ENCODE results near the gene EGFR.

EGFR gene

GRCh38 chr7:55031075-55031474 lies 12.3 kb downstream of the EGFR start:
- Histone ChIP-seq H3K9me3 (ENCODE audit: control insufficient read depth, insufficient read depth, low read length) (no peaks in the 10 kb centered on the region), H3K79me2 (ENCODE audit: control insufficient read depth, low read length) (no peaks in the 10 kb centered on the region), H3K4me2 (ENCODE audit: low read length) (no peak overlapping the region), H3K27ac (ENCODE audit: low read depth, low read length) (no peak overlapping the region), H3K36me3 (ENCODE audit: control insufficient read depth, low read length) (no peaks in the 10 kb centered on the region), H3K4me3 (ENCODE audit: low read length) (no peak overlapping the region), H3K27me3 (ENCODE audit: control insufficient read depth, low read length) (peaks cover 2% of the 10 kb centered on the region; the same call in 1 of the 2 replicates), H4K20me1 (ENCODE audit: control insufficient read depth, insufficient read depth, low read depth, low read length) (no peaks in the 10 kb centered on the region), H3K9me2 (replicated peaks; ENCODE audit: control insufficient read depth, low read length) (no peaks in the 10 kb centered on the region), H3F3A (ENCODE audit: control insufficient read depth, insufficient read depth) (no peaks in the 10 kb centered on the region), H3K4me1 (ENCODE audit: control insufficient read depth, low read length) (no peaks in the 10 kb centered on the region)
- TF ChIP-seq EZH2phosphoT487 (IDR thresholded peaks at IDR 0.05; ENCODE audit: borderline replicate concordance, low read length) (no peak), CTCF (IDR thresholded peaks at IDR 0.05; ENCODE audit: low read depth, low read length, poor library complexity, severe bottlenecking) (no peak)

- no peaks in the 10 kb centered on the region for H3K36me3 ChIP-seq (ENCODE audit: control insufficient read depth, low read length)
- H3K4me1 ChIP-seq (ENCODE audit: control insufficient read depth, low read length): no peaks in the 10 kb centered on the region
- no peaks in the 10 kb centered on the region for H3F3A ChIP-seq (ENCODE audit: control insufficient read depth, insufficient read depth)
- H3K9me2 ChIP-seq (replicated peaks; ENCODE audit: control insufficient read depth, low read length): no peaks in the 10 kb centered on the region
- H3K4me2 ChIP-seq (ENCODE audit: low read length): no peak overlapping the region
- H3K27ac ChIP-seq (ENCODE audit: low read depth, low read length): no peak overlapping the region
- no peak overlapping the region for H3K4me3 ChIP-seq (ENCODE audit: low read length)
- no peak for TF ChIP-seq EZH2phosphoT487 (IDR thresholded peaks at IDR 0.05; ENCODE audit: borderline replicate concordance, low read length)
- TF ChIP-seq CTCF (IDR thresholded peaks at IDR 0.05; ENCODE audit: low read depth, low read length, poor library complexity, severe bottlenecking): no peak
- H4K20me1 ChIP-seq (ENCODE audit: control insufficient read depth, insufficient read depth, low read depth, low read length): no peaks in the 10 kb centered on the region
- H3K9me3 ChIP-seq (ENCODE audit: control insufficient read depth, insufficient read depth, low read length): no peaks in the 10 kb centered on the region
- H3K79me2 ChIP-seq (ENCODE audit: control insufficient read depth, low read length): no peaks in the 10 kb centered on the region
- H3K27me3 ChIP-seq (ENCODE audit: control insufficient read depth, low read length): peaks cover 2% of the 10 kb centered on the region; the same call in 1 of the 2 replicates
These were observed 13.4 kb downstream of the EGFR start for GRCh38 chr7:55032069-55032699.

- Histone ChIP-seq H3K9me2 (replicated peaks; ENCODE audit: control insufficient read depth, low read length) (no peaks in the 10 kb centered on the region), H3K9me3 (ENCODE audit: control insufficient read depth, insufficient read depth, low read length) (no peaks in the 10 kb centered on the region), H3K36me3 (ENCODE audit: control insufficient read depth, low read length) (no peaks in the 10 kb centered on the region), H3K4me1 (ENCODE audit: control insufficient read depth, low read length) (no peaks in the 10 kb centered on the region), H4K20me1 (ENCODE audit: control insufficient read depth, insufficient read depth, low read depth, low read length) (no peaks in the 10 kb centered on the region), H3K79me2 (ENCODE audit: control insufficient read depth, low read length) (no peaks in the 10 kb centered on the region), H3F3A (ENCODE audit: control insufficient read depth, insufficient read depth) (no peaks in the 10 kb centered on the region), H3K27ac (ENCODE audit: low read depth, low read length) (no peak overlapping the region), H3K4me2 (ENCODE audit: low read length) (no peak overlapping the region), H3K27me3 (ENCODE audit: control insufficient read depth, low read length) (peaks cover 2% of the 10 kb centered on the region; the same call in 1 of the 2 replicates), H3K4me3 (ENCODE audit: low read length) (no peak overlapping the region)
- TF ChIP-seq EZH2phosphoT487 (IDR thresholded peaks at IDR 0.05; ENCODE audit: borderline replicate concordance, low read length) (no peak), CTCF (IDR thresholded peaks at IDR 0.05; ENCODE audit: low read depth, low read length, poor library complexity, severe bottlenecking) (no peak)
These were observed 14.5 kb downstream of the EGFR start for GRCh38 chr7:55033236-55033846.
